ENCODE results near the gene EFCAB13. TPM values are rescaled to one million over a fixed set of nuclear protein-coding genes. Genes with fewer than 3 reads are reported as not detected.
"Not testable (repeated sequence)": the region's sequence is repeated elsewhere in the genome, so short reads cannot be mapped to it uniquely, and the experiment has no call there.

Gene EFCAB13
- total RNA-seq, 1 experiment from 2014 or later, result 3.0 TPM

DNA sequence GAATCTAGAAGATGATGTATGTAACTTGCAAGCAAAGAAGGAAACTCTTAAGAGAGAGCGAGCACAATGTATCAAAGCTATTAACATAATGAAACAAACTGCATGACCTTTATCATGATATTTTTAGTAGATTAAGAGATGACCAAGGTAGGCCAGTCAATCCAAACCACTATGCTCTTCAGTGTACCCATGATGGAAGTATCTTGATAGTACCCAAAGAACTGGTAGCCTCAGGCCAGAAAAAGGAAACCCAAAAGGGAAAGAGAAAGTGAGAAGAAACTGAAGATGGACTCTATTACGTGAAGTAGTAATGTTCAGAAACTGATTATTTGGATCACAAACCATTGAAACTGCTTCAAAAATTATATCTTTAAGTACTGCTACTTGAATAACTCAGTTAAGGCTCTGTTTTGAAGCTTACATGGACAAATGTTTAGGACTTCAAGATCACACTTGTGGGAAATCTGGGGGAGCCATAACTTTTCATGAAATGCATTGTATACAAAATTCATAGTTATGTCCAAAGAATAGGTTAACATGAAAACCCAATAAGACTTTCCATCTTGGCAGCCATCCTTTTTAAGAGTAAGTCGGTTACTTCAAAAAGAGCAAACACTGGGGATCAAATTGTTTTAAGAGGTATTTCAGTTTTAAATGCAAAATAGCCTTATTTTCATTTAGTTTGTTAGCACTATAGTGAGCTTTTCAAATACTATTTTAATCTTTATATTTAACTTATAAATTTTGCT lies 102.3 kb downstream of the EFCAB13 start:
- DNase-seq (ENCODE audit: low read depth), result not testable (repeated sequence)

DNA sequence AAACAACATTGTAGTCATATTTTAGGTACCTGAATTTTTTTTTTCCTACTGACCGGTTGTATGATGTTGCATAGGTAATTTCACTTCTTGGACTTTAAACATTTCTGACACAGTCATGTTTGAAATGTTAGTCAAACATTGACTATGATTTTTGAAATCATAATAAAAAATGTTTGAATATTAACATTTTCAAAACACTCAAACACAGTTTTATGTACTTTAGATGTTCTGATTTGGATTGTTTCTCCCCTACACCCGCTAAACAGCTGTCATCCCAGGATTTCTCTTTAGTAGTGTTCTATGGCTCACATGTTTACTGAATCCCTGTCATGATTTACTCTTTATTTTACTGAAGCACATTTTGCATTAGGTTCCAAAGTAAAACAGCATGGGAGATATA lies 104.2 kb downstream of the EFCAB13 start:
- no peak for DNase-seq (ENCODE audit: low read depth)

DNA sequence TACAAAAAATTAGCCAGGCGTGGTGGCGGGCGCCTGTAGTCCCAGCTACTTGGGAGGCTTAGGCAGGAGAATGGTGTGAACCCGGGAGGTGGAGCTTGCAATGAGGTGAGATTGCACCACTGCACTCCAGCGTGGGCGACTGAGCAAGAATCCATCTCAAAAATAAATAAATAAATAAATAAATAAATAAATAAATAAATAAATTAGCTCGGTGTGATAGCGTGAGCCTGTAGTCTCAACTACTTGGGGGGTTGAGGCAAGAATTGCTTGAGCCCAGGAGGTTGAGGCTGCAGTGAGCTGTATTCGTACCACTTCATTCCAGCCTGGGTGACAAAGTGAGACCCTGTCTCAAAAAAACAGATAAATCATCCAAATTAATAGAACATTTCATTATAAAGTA lies 108.5 kb downstream of the EFCAB13 start:
- DNase-seq (ENCODE audit: low read depth), result not testable (repeated sequence)

DNA sequence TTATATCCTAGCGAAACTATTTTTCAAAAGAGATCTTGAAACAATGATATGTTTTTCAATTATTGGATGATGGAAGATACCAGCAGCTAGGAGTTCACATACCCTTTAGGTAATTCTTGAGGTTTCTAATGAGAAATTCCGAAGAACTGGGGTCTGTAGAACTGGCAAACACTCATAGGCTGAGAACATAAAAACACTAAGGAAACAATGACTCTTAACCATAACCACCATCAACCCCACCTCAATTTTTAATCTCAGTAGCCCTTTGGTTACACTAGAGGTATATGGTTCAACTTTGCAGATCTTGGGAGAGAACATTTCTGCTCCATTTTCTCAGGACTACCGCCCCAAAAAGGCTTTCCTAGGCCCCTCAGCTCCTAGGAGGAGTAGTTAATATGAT lies 141.4 kb downstream of the EFCAB13 start:
- DNase-seq (ENCODE audit: low read depth), result no peak

DNA sequence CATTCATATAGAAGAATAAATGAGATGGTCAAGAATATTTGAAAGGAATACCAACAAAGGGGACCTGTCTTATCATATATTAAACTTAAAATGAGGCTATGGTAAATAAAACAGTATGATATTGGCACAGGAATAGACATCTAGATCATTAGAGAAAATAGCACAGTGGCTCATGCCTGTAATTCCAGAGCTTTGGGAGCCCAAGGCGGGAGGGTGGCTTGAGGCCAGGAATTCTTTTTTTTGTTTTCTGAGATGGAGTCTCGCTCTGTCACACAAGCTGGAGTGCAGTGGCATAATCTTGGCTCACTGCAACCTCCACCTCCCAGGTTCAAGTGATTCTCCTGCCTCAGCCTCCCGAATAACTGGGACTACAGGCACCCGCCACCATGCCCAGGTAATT lies 143.2 kb downstream of the EFCAB13 start:
- not testable (repeated sequence) for DNase-seq (ENCODE audit: low read depth)

DNA sequence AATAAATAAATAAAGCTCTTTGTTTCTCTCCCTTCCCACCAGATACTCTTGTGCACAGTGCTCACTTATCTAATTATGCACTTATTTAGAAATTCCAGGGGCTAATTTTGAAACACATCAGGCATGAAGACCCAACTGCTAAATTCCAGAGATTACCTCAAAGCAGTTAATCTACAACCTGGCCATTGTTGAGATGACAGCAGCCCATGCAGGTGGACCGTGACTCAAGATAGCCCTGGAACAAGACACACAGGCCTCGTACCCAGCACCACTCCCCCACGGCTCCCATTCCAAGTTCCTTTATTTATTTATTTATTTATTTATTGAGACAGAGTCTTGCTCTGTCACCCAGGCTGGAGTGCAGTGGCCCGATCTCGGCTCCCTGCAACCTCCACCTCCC lies 147.1 kb downstream of the EFCAB13 start:
- DNase-seq (ENCODE audit: low read depth), result no peak

DNA sequence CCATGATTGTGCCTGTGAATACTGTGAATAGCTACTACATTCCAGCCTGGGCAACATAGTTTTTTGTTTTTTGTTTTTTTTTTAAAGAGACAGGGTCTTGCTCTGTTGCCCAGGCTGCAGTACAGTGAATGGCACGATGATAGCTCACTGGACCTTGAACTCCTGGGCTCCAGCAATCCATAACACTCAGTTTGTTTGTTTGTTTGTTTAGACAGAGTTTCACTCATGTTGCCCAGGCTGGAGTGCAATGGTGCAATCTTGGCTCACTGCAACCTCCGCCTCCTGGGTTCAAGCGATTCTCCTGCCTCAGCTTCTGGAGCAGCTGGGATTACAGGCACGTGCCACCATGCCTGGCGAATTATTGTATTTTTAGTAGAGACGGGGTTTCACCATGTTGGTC lies 148.3 kb downstream of the EFCAB13 start:
- not testable (repeated sequence) for DNase-seq (ENCODE audit: low read depth)

Other genes with a start within 250 kb of the EFCAB13 start
- 78.6 and 109 TPM in 2 replicates for gene CDC27, start 134.7 kb upstream of the EFCAB13 start, total RNA-seq (2014; rRNA removed; shearing (Covaris generic))
- gene MYL4, start 114.6 kb upstream of the EFCAB13 start, total RNA-seq (2014; rRNA removed; shearing (Covaris generic)), result not detected in 2 replicates
- gene ITGB3, start 70.1 kb upstream of the EFCAB13 start, total RNA-seq (2014; rRNA removed; shearing (Covaris generic)), result 19.7 and 26.7 TPM in 2 replicates
- gene NPEPPS, start 207.2 kb downstream of the EFCAB13 start, total RNA-seq (2014; rRNA removed; shearing (Covaris generic)), result 29.1 and 36.6 TPM in 2 replicates

All from RPMI7951 (cell line).